ENCODE data around the gene SLC9B1.
"Not testable (repeated sequence)": the region's sequence is repeated elsewhere in the genome, so short reads cannot be mapped to it uniquely, and the experiment has no call there.

The SLC9B1 gene

DNA sequence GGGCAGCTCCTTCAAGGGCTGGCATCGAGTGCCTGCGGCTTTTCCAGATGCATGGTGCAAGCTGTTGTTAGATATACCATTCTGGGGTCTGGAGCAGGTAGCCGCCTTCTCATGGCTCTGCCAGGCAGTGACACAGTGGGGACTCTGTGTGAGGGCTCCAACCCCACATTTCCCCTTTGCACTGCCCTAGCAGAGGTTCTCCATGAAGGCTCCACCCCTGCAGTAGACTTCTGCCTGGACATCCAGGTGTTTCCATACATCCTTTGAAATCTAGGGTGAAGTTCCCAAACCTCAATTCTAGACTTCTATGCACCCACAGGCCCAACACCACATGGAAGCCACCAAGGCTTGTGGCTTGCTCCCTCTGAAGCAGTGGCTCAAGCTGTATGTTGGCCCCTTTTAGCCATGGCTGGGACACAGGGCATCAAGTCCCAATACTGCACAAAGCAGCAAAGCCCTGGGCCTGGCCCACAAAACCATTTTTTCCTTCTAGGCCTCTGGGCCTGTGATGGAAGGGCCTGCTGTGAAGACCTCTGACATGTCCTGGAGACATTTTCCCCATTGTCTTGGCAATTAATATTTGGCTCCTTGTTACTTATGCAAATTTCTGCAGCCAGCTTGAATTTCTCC lies 141.9 kb downstream of the SLC9B1 start:
- DNase-seq = not testable (repeated sequence)

DNA sequence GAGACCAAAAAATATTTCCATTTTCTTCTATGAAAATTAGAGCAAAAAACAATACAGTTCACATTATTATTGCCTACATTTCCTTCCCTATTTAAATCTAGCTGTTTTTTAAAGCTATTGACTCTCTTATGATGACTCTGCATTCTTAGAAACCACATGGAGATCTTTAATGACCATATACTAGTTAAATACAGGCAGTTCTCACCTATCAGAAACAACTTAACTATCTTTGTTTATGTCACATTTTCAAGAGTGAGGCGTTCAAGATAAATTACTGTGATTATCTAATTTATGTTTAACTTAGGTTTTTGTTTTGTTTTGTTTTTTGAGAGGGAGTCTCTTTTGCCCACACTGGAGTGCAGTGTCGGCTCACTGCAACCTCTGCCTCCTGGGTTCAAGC lies 147.7 kb downstream of the SLC9B1 start:
- no peak for DNase-seq

DNA sequence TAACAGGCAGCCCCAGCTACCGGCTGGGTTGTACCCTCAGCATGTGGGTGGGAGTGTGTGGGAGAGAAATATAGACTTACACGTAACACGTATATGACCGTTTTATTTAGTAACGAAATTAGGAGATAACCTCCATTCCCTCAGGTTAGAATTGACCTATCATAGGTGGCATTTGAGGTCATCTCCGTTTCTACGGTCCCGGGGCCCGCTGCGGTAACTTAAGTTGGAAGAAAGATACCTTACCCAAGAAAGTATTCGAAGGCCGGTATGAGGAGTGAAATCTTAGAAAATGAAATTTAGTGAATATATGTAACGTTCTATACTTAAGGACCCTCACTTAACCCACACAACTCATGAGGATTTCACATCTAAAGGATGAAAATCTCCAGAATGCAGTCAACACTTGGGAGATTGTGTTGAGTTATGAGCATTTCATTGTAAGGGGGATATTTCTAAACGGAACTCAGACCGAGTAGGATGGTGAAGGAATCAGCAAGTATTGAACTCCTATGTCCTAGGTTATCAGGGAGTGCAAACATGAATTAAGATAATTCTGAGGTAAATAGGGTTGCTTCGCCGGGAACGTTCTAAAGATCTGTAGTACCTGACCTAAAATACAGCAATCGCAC lies 149.8 kb downstream of the SLC9B1 start:
- DNase-seq = no peak

DNA sequence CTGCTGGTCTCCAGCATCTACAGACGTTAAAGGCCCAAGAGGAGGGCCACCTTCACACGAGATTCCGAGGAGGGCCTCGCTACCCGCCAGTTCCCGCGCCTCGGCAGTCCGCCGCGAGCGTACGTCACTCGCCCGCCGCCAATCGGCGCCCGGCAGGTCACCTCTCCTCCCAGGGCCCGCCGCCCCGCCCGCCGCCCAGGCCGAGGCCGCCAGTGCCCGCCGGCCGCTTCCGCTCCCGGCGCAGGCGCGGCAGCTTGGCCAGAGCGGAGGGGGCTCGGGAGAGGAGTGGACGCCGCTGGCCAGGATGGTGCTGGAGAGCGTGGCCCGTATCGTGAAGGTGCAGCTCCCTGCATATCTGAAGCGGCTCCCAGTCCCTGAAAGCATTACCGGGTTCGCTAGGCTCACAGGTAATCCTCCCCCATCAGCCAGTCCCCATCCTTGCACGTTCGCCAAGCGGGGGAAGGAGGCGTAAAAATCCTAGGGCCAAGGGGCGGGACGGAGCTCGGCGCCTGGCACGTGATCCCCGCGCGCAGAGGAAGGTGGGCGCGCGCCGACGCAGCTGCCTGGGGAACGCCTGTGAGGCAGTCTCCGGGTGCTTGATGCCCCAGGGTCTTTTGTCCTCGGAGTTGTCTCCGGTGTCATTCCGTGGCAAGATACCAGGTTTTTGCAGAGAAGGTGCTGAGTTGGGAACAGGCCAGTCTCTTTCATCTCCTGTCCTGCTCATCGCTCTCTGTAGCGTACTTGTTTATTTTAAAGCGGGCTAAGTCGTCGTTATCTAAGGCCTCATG lies 150.5 kb downstream of the SLC9B1 start, which contains the start of gene CISD2:
Gene CISD2, plus strand, starts transcription at position 212 of the 788 bp plus-strand sequence. Its CDS starts 93 bp downstream, at position 305.
- DNase-seq = peak; percentile 93

DNA sequence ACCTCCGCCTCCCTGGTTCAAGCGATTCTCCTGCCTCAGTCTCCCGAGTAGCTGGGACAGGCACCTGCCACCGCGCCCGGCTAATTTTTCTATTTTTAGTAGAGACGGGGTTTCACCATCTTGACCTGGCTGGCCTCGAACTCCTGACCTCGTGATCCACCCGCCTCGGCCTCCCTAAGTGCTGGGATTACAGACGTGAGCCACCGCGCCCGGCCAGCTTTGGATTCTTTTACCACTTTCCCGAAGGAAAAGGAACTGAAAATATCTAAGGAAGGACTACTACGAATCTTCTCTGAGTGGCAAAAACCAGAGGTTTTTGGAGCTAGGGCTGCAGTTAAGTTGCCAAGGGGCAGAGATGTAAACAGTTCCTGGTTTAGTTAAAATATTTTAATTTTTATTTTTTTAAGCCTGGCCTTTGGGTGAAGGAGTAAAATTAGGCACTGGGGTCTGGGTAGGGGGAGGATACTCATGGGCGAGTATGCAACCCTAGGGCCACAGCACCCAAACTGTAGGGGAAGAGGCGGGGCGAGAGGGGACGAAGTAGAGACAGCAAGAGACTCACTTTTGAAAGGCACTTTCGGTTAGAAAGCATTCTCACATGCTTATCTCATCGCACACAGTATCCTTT lies 151.2 kb downstream of the SLC9B1 start:
- no peak for DNase-seq

DNA sequence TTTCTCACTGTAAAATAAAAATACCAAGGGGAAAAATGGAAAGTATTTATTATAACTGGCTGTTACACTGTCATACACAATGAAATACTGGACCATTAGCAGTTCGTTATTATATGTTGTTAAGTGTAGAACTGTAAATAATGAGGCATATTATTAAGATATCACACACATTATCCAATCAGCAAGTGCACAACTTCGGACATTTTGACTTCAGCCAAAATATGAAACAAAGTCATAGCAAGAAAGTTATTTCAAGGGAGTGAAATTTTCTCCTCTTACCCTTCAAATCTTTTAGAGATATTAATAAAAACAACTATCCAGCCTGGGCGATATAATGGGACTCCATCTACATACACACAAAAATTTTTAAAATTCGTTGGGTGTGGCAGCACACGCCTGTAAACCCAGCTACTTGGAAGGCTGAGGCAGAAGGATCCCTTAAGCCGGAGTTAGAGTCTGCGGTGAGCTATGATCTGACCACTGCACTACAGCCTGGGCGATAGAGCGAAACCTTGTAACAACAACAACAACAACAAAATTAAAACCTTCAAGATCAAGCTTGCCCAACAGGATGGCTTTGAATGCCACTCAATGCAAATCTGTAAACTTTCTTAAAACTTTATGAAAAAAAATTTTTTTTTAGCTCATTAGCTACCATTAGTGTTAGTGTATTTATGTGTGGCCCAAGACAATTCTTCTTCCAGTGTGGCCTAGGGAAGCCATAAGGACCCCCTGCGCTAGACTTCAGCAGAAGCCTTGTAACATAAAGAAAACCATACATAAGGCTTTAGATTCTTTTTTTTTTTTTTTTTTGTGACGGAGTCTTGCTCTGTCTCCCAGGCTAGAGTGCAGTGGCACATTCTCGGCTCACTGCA lies 152.0 kb downstream of the SLC9B1 start:
- no peak for DNase-seq

DNA sequence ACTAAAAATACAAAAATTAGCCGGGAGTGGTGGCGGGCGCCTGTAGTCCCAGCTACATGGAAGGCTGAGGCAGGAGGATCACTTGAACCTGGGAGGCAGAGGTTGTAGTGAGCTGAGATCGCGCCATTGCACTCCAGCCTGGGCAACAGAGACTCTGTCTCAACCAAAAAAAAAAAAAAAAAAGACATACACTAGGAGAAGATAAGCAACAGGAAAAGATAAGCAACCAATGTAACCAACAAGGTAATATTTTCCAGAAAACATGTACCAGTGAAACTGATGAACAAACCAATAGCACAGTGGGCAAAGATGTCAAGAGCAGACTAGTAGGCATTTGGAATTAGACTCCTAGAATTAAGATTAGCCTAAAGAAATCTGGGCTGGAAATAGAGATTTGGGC lies 154.2 kb downstream of the SLC9B1 start:
- DNase-seq = not testable (repeated sequence)

DNA sequence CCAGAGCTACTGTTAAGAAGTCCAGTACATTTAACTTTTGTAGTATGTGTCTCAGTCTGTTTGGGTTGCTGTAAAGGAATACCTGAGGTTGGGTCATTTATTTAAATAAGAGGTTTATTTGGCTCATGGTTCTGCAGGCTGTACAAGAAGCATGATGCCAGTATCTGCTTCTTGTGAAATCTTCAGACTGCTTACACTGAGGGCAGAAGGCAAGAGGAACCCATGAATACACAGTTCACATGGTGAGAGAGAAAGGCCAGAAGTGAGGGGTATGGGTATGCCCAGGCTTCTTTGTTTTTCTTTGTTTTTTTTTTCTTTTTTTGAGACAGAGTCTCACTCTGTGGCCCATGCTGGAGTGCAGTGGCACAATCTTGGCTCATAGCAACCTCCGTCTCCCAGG lies 156.8 kb downstream of the SLC9B1 start:
- DNase-seq = no peak

DNA sequence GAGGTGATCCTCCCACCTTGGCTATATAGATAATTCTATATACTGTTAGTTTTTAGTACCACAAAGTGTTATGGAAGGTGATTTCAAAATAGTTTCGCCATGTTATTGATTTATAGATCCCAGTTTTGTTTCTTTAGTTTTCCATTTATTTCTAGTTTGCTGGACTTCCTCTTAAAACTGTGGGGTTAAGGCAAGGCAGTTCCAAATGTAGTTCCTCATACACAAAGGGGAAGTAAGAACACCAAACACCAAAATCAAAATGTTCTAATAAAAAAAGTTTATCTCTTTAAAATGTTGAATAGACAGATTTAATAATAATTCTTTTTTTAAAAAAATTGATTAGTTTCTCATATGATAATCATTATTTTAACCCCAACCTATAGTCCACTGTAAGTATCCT lies 157.5 kb downstream of the SLC9B1 start:
- no peak for DNase-seq

DNA sequence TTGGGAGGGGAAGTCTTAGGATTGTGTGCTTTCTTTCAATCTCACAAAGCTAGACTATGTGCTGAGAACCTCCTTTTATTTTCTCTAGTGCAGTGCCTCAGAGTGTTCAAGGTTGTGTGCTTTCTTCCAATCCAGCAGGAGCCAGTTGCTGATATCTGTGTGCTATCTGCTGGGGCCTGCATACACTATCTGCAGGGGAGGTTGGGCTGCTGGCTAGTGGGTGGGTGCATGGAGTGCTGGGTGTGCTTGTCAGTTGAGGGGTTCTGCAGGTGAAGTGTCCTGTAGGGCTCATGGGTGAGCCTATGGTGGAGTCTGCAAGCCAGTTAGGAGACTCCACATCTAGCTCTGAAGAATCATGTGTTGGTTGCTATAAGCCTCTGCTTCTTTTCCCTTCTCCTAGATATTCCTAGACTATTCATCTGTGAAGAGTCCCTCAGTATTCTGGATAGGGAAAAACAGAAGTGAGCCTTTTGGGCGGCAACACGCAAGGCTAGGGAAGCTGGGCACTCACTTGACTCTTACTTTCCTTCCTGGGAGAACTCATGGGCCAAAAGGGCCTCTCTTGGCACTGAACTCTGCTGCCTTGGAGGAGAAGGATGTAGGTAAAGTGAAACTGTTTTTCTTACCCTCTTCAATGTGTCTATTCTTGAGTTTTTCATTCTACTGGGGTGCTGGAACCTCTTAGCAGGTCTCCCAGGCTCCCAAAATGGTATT lies 158.7 kb downstream of the SLC9B1 start:
- no peak for DNase-seq

DNA sequence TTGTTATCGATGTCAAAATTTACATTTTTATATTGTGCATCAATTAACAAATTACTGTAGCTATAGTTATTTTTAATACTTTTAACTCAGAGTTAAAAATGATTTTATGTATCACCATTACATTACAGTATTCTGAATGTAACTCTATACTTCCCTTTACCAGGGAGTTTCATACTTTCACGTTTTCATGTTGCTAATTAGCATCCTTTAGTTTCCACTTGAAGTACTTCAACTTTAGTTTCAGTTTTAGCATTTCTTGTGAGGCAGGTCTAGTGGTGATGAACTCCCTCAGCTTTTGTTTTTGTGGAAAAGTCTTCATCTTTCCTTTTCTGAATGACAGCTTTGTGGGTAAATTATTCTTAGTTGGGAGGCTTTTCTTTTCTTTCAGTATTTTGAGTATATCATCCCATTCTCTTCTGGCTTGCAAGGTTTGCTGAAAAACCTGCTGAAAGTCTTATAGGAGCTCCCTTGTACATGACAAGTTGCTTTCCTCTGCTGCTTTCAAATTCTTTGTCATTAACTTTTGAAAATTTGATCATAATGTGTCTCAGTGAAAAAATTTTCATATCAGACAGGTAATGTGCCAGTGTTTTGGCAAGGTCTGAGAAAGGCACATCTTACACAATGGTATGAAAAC lies 160.6 kb downstream of the SLC9B1 start:
- DNase-seq = no peak
